Lower leg skin (tissue), 3 donors: ENCODE data around the gene MPIG6B.

Experiments used
- POLR2A ChIP-seq, 2 donors: fragments of 450-650 bp; IDR thresholded peaks; one replicate each; pipeline ENCODE4 v1.6.1; 2016 to 2017; ENCODE audit warnings: antibody characterized with exemption in 2 of 2, mild to moderate bottlenecking in 1 of 2, moderate library complexity in 1 of 2
- TF ChIP-seq, protein P1 (sequence below), 3 donors: fragments of 450-650 bp; IDR thresholded peaks; one replicate each; pipeline ENCODE4 v1.5.1; 2016; ENCODE audit warnings: antibody characterized with exemption in 3 of 3, mild to moderate bottlenecking in 3 of 3, moderate library complexity in 2 of 3

DNA sequence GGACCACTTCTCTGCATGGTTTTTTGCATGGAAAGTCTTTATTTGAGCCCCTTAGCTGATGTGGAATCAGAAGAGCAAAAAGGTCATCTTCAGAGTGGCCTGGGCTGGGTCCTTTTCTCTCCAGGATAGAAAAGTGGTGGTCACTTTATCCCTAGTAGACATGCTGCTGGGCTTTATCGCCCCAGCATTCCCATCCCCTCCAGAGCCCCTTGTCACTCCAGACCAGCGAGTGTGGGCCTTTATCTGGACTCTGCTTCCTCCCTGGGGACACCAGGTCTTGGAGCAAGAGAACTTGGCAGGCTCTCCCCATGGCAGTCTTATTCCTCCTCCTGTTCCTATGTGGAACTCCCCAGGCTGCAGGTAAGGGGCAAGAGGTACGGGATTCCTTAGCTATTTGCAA lies 16.6 kb upstream of the MPIG6B start, which contains the start of gene LY6G6F:
- TF ChIP-seq, protein P1, sequence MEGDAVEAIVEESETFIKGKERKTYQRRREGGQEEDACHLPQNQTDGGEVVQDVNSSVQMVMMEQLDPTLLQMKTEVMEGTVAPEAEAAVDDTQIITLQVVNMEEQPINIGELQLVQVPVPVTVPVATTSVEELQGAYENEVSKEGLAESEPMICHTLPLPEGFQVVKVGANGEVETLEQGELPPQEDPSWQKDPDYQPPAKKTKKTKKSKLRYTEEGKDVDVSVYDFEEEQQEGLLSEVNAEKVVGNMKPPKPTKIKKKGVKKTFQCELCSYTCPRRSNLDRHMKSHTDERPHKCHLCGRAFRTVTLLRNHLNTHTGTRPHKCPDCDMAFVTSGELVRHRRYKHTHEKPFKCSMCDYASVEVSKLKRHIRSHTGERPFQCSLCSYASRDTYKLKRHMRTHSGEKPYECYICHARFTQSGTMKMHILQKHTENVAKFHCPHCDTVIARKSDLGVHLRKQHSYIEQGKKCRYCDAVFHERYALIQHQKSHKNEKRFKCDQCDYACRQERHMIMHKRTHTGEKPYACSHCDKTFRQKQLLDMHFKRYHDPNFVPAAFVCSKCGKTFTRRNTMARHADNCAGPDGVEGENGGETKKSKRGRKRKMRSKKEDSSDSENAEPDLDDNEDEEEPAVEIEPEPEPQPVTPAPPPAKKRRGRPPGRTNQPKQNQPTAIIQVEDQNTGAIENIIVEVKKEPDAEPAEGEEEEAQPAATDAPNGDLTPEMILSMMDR (IDR thresholded peaks at IDR 0.05) = no peak
- TF ChIP-seq POLR2A (IDR thresholded peaks at IDR 0.05) = no peak
